ENCODE results near the gene NOX1. TPM values are rescaled to one million over a fixed set of nuclear protein-coding genes. Genes with fewer than 3 reads are reported as not detected.
"Not testable (repeated sequence)": the region's sequence is repeated elsewhere in the genome, so short reads cannot be mapped to it uniquely, and the experiment has no call there.

The NOX1 gene
- total RNA-seq, 1 donor from 2014 or later = not detected

DNA sequence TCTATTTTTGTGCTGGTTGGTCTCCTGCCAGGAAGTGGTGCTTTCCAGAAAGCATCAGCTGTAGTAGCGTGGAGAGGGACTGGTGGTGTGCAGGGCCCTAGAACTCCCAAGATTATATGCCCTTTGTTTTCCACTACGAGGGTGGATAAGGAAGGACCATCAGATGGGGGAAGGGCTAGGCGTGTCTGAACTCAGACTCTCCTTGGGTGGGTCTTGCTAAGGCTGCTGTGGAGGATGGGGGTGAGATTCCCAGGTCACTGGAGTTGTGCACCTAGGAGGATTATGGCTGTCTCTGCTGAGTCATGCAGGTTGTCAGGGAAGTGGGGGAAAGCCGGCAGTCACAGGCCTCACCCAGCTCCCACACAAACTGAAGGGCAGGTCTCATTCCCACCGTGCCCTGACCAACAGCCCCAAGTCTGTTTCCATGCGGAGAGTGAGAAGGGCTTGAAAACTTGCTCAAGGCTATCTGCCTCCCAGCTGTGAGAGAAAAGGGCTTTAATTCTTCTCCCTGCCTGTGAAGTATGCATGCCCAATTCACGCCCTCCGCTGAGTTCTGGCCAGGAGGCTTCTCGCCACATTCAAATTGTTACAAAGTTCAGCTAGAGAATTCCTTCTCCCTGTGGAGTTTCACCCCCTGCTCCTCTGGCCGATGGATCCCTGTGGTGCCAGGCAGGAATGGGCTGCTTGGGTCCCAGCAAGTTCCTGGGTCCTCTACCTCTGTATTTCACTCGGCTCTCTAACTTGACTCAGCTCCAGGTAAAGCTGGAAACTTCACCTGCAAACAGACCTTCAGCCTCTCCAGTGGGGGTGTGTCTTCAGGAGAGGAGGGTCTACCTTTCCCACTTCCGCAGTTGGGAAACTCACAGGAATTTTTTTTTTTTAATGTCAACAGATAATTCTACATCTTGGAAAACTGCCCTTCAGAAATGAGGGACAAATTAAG lies 61.7 kb downstream of the NOX1 start:
- H3K4me3 Mint-ChIP-seq (ENCODE audit: unreplicated experiment) = no peak overlapping the region
- H3K4me1 Mint-ChIP-seq (ENCODE audit: low read depth, unreplicated experiment) = no peaks in the 10 kb centered on the region
- H3K27ac Mint-ChIP-seq (ENCODE audit: unreplicated experiment) = no peak overlapping the region
- no peak for TF ChIP-seq CTCF (IDR thresholded peaks at IDR 0.05; ENCODE audit: partially characterized antibody, unreplicated experiment)
- H3K36me3 Mint-ChIP-seq (ENCODE audit: unreplicated experiment) = no peaks in the 10 kb centered on the region
- H3K9me3 Mint-ChIP-seq (ENCODE audit: unreplicated experiment) = no peaks in the 10 kb centered on the region
- no peak for DNase-seq
- no peaks in the 10 kb centered on the region for H3K27me3 Mint-ChIP-seq (ENCODE audit: unreplicated experiment)

- H3K4me3 Mint-ChIP-seq (ENCODE audit: unreplicated experiment); H3K27me3 Mint-ChIP-seq (ENCODE audit: unreplicated experiment); H3K27ac Mint-ChIP-seq (ENCODE audit: unreplicated experiment); DNase-seq; H3K4me1 Mint-ChIP-seq (ENCODE audit: low read depth, unreplicated experiment); H3K9me3 Mint-ChIP-seq (ENCODE audit: unreplicated experiment); H3K36me3 Mint-ChIP-seq (ENCODE audit: unreplicated experiment): not testable (repeated sequence)
These were observed 65.9 kb downstream of the NOX1 start for GRCh38 chrX:100808265-100808664.

DNA sequence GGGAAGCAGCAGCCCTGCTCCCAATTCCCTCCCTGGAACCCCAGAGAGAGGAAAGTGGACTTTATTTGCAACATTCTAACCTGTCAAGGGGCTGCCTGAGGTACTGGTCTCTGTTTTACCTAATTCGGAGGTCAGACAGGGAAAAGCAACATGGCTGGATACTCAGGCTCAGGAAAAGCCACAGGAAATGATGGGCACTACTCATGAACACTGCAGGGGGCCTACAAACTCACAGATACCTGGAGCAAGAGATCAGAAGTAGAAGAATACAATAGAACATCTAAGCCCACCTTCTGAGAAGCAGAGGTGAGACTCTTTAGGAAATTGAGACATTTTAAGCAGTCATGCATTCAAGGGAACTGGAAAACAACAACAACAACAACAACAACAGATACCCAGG lies 69.4 kb downstream of the NOX1 start:
- H3K4me3 Mint-ChIP-seq (ENCODE audit: unreplicated experiment) = no peak overlapping the region
- no peak for DNase-seq
- no peaks in the 10 kb centered on the region for H3K9me3 Mint-ChIP-seq (ENCODE audit: unreplicated experiment)
- H3K36me3 Mint-ChIP-seq (ENCODE audit: unreplicated experiment) = no peaks in the 10 kb centered on the region
- TF ChIP-seq CTCF (IDR thresholded peaks at IDR 0.05; ENCODE audit: partially characterized antibody, unreplicated experiment) = no peak
- H3K27ac Mint-ChIP-seq (ENCODE audit: unreplicated experiment) = no peak overlapping the region
- no peaks in the 10 kb centered on the region for H3K4me1 Mint-ChIP-seq (ENCODE audit: low read depth, unreplicated experiment)
- peaks cover 2% of the 10 kb centered on the region for H3K27me3 Mint-ChIP-seq (ENCODE audit: unreplicated experiment)

DNA sequence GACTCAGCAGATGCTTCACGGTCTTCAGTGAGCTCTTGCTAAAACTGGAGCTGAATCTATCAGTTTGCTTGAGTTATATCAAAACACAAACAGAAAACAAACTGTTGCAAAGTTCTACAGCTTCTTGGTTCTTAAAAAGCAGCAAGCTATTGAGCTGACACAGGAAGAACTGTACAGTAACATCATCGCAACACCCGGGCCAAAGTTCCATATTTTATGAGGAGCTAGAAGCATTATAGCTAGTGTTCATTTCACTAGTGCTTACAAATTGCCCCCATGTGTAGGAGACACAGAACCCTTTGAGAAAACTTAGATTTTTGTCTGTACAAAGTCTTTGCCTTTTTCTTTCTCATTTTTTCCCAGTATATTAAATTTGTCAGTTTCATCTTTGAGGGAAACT lies 71.3 kb downstream of the NOX1 start:
- no peak for TF ChIP-seq CTCF (IDR thresholded peaks at IDR 0.05; ENCODE audit: partially characterized antibody, unreplicated experiment)
- Mint-ChIP-seq H3K4me1 (ENCODE audit: low read depth, unreplicated experiment) (no peaks in the 10 kb centered on the region), H3K27ac (ENCODE audit: unreplicated experiment) (no peak overlapping the region), H3K4me3 (ENCODE audit: unreplicated experiment) (no peak overlapping the region), H3K9me3 (ENCODE audit: unreplicated experiment) (no peaks in the 10 kb centered on the region), H3K27me3 (ENCODE audit: unreplicated experiment) (peaks cover 2% of the 10 kb centered on the region), H3K36me3 (ENCODE audit: unreplicated experiment) (no peaks in the 10 kb centered on the region)
- DNase-seq = no peak

DNA sequence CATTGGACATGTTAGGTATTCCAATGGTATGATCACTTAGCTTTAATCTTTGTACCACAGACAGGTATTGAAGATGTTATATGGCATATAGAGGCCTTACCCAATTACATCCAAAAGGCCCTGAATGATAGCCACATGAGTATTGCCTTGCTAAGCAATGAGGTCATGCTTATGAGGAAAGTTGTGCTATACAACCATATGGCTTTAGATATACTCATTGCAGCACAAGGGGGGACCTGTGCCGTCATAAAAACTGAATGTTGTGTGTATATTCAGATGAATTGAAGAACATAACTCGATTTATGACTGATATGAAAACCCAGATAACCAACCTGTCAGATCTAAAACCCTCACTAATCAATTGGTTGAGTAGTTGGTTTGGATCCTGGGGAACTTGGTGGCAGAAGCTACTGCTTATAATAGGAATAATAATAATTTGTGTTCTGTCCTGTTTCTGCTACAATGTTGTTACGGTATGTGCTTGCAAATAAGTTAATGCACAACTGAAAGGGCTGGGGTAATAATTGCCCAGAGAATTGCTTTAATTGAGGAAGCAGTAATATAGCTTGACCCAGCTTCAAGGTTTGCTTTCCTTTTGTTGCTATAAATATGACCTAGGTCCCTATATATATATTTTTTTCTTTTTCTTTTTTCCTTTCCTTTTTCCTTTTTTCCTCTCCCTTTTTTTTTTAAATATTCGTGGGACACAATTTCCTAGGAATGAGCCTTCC lies 75.5 kb downstream of the NOX1 start:
- no peak overlapping the region for H3K27ac Mint-ChIP-seq (ENCODE audit: unreplicated experiment)
- H3K4me3 Mint-ChIP-seq (ENCODE audit: unreplicated experiment) = no peak overlapping the region

More for the DNA sequence above, 75.5 kb downstream of the NOX1 start:
- H3K4me1 Mint-ChIP-seq (ENCODE audit: low read depth, unreplicated experiment) = no peaks in the 10 kb centered on the region
- H3K36me3 Mint-ChIP-seq (ENCODE audit: unreplicated experiment) = no peaks in the 10 kb centered on the region
- H3K27me3 Mint-ChIP-seq (ENCODE audit: unreplicated experiment) = peaks cover 2% of the 10 kb centered on the region
- no peaks in the 10 kb centered on the region for H3K9me3 Mint-ChIP-seq (ENCODE audit: unreplicated experiment)
- DNase-seq = no peak
- TF ChIP-seq CTCF (IDR thresholded peaks at IDR 0.05; ENCODE audit: partially characterized antibody, unreplicated experiment) = no peak

Measured in glutamatergic neuron (in vitro differentiated cells).